Activated CD4-positive, alpha-beta T cell treated with anti-CD3 and anti-CD28 coated beads, Interleukin-2, amount 50 U/mL, for 1 hour (primary cell): Measurements from ENCODE around the gene GTF2IRD1.
A peak's percentile ranks its signal among the peaks of the same experiment; 100 is the strongest.
"Not testable (repeated sequence)": the region's sequence is repeated elsewhere in the genome, so short reads cannot be mapped to it uniquely, and the experiment has no call there.

ENCODE experiments used
- DNase-seq: peaks from one replicate; pipeline ENCODE4 v3.0.0-alpha.2; 2020

Gene GTF2IRD1

GRCh38 chr7:74606909-74607510, 153.3 kb downstream of the GTF2IRD1 start:
- DNase-seq: no peak

- no peak for DNase-seq
Observed at GRCh38 chr7:74612015-74612829, 158.5 kb downstream of the GTF2IRD1 start.

GRCh38 chr7:74615933-74616780, 162.5 kb downstream of the GTF2IRD1 start:
- no peak for DNase-seq

- no peak for DNase-seq
Observed at GRCh38 chr7:74617180-74617744, 163.6 kb downstream of the GTF2IRD1 start.

- no peak for DNase-seq
Observed at GRCh38 chr7:74619235-74619860, 165.6 kb downstream of the GTF2IRD1 start.

GRCh38 chr7:74622228-74622749, 168.6 kb downstream of the GTF2IRD1 start:
- no peak for DNase-seq

GRCh38 chr7:74623135-74623534, 169.4 kb downstream of the GTF2IRD1 start:
- DNase-seq: no peak

GRCh38 chr7:74625446-74625845, 171.7 kb downstream of the GTF2IRD1 start:
- DNase-seq: no peak

GRCh38 chr7:74627661-74628411, 174.1 kb downstream of the GTF2IRD1 start:
- no peak for DNase-seq

GRCh38 chr7:74632505-74632904, 178.8 kb downstream of the GTF2IRD1 start:
- DNase-seq: no peak

- no peak for DNase-seq
Observed at GRCh38 chr7:74633451-74633921, 179.8 kb downstream of the GTF2IRD1 start.

GRCh38 chr7:74637745-74638144, 184.0 kb downstream of the GTF2IRD1 start:
- DNase-seq: no peak

- DNase-seq: peak; percentile 73
Observed at GRCh38 chr7:74650055-74650454, 196.3 kb downstream of the GTF2IRD1 start.

- DNase-seq: not testable (repeated sequence)
Observed at GRCh38 chr7:74650493-74651132, 196.9 kb downstream of the GTF2IRD1 start.

GRCh38 chr7:74651133-74651504, 197.4 kb downstream of the GTF2IRD1 start:
- not testable (repeated sequence) for DNase-seq
